ENCODE measurements around the gene TYRO3.
"Not testable (repeated sequence)": the region's sequence is repeated elsewhere in the genome, so short reads cannot be mapped to it uniquely, and the experiment has no call there.

Gene TYRO3

GRCh38 chr15:41568350-41569017 is 9.5 kb downstream of the TYRO3 start:
- no peaks in the 10 kb centered on the region for H3K9me3 ChIP-seq (ENCODE audit: insufficient read depth, low read depth, low read length)
- H3K4ac ChIP-seq (ENCODE audit: low read depth, low read length) = peak overlapping the region; percentile 73
- H2AK5ac ChIP-seq (ENCODE audit: low read length) = peak overlapping the region; percentile 93
- peaks cover 28% of the 10 kb centered on the region for H3K79me1 ChIP-seq (ENCODE audit: low read length)
- WGBS (ENCODE audit: extremely low coverage, insufficient coverage, insufficient read length) = no CpG with 5 or more reads among the region's 8 CpGs
- peak overlapping the region; percentile 94 for H4K91ac ChIP-seq (ENCODE audit: low read depth, low read length)
- H2AFZ ChIP-seq (ENCODE audit: insufficient read depth, low read length, poor library complexity) = no peak overlapping the region
- no peak for DNase-seq
- peak overlapping the region; percentile 58 for H3K4me2 ChIP-seq (ENCODE audit: low read length)
- peak overlapping the region; percentile 90 for H4K8ac ChIP-seq (ENCODE audit: low read depth, low read length)
- peak overlapping the region; percentile 93 for H3K27ac ChIP-seq (ENCODE audit: low read depth, low read length)
- no peak overlapping the region for H3K23ac ChIP-seq (ENCODE audit: low read length)
- H2BK12ac ChIP-seq (ENCODE audit: low read length) = peak overlapping the region; percentile 95
- H3K27me3 ChIP-seq (ENCODE audit: insufficient read depth, low read length) = no peaks in the 10 kb centered on the region
- H3K14ac ChIP-seq (ENCODE audit: low read length) = peak overlapping the region; percentile 91
- peaks cover 61 to 75% of the 10 kb centered on the region in 2 experiments for H3K36me3 ChIP-seq (ENCODE audit: control insufficient read depth in 1 of 2, insufficient read depth in 2 of 2, low read length in 2 of 2)
- H2BK120ac ChIP-seq (ENCODE audit: insufficient read depth, low read length, poor library complexity) = peak overlapping the region; percentile 95
- peak overlapping the region; percentile 91 for H2BK5ac ChIP-seq (ENCODE audit: low read depth, low read length, poor library complexity)
- peak overlapping the region; percentile 15 for H3K9ac ChIP-seq (ENCODE audit: low read length)
- H3K4me1 ChIP-seq (ENCODE audit: control insufficient read depth in 1 of 2, insufficient read depth in 2 of 2, low read length in 2 of 2) = peaks cover 31 to 39% of the 10 kb centered on the region in 2 experiments
- H4K12ac ChIP-seq (ENCODE audit: low read depth, low read length) = peak overlapping the region; percentile 0
- peak overlapping the region; percentile 82 for H3K18ac ChIP-seq (ENCODE audit: low read length)
- H3K79me2 ChIP-seq (ENCODE audit: control insufficient read depth, insufficient read depth, low read length, poor library complexity) = peaks cover 6% of the 10 kb centered on the region
- no peak overlapping the region for H3K4me3 ChIP-seq (ENCODE audit: low read depth, low read length)

- not testable (repeated sequence) for H3K9ac ChIP-seq (ENCODE audit: low read length); H3K4ac ChIP-seq (ENCODE audit: low read depth, low read length); H3K23ac ChIP-seq (ENCODE audit: low read length); H2AFZ ChIP-seq (ENCODE audit: insufficient read depth, low read length, poor library complexity); H4K8ac ChIP-seq (ENCODE audit: low read depth, low read length); H3K9me3 ChIP-seq (ENCODE audit: insufficient read depth, low read depth, low read length); H3K79me2 ChIP-seq (ENCODE audit: control insufficient read depth, insufficient read depth, low read length, poor library complexity); H3K4me2 ChIP-seq (ENCODE audit: low read length); H3K27me3 ChIP-seq (ENCODE audit: insufficient read depth, low read length); H3K4me3 ChIP-seq (ENCODE audit: low read depth, low read length); H3K18ac ChIP-seq (ENCODE audit: low read length); H4K12ac ChIP-seq (ENCODE audit: low read depth, low read length); DNase-seq; H3K14ac ChIP-seq (ENCODE audit: low read length); H2BK5ac ChIP-seq (ENCODE audit: low read depth, low read length, poor library complexity); H2AK5ac ChIP-seq (ENCODE audit: low read length); H3K27ac ChIP-seq (ENCODE audit: low read depth, low read length)
- no CpG with 5 or more reads among the region's 1 CpG for WGBS (ENCODE audit: extremely low coverage, insufficient coverage, insufficient read length)
- Histone ChIP-seq H2BK120ac (ENCODE audit: insufficient read depth, low read length, poor library complexity) (peak overlapping the region; percentile 95), H4K91ac (ENCODE audit: low read depth, low read length) (peak overlapping the region; percentile 93), H2BK12ac (ENCODE audit: low read length) (peak overlapping the region; percentile 95), H3K4me1 (ENCODE audit: control insufficient read depth in 1 of 2, insufficient read depth in 2 of 2, low read length in 2 of 2) (peaks cover 26 to 32% of the 10 kb centered on the region in 2 experiments), H3K79me1 (ENCODE audit: low read length) (peaks cover 29% of the 10 kb centered on the region), H3K36me3 (ENCODE audit: control insufficient read depth in 1 of 2, insufficient read depth in 2 of 2, low read length in 2 of 2) (peaks cover 63 to 76% of the 10 kb centered on the region in 2 experiments)
Observed at GRCh38 chr15:41569232-41569631, 10.2 kb downstream of the TYRO3 start.

GRCh38 chr15:41570764-41571163 is 11.8 kb downstream of the TYRO3 start:
- peaks cover 31% of the 10 kb centered on the region for H3K79me1 ChIP-seq (ENCODE audit: low read length)
- no peak overlapping the region for H2BK5ac ChIP-seq (ENCODE audit: low read depth, low read length, poor library complexity)
- H3K79me2 ChIP-seq (ENCODE audit: control insufficient read depth, insufficient read depth, low read length, poor library complexity) = peaks cover 6% of the 10 kb centered on the region
- no peak overlapping the region for H2AK5ac ChIP-seq (ENCODE audit: low read length)
- H2AFZ ChIP-seq (ENCODE audit: insufficient read depth, low read length, poor library complexity) = no peak overlapping the region
- no peak overlapping the region for H3K9ac ChIP-seq (ENCODE audit: low read length)
- WGBS (ENCODE audit: extremely low coverage, insufficient coverage, insufficient read length) = no CpG with 5 or more reads among the region's 3 CpGs
- H3K4me1 ChIP-seq (ENCODE audit: control insufficient read depth in 1 of 2, insufficient read depth in 2 of 2, low read length in 2 of 2) = peaks cover 15 to 20% of the 10 kb centered on the region in 2 experiments
- no peaks in the 10 kb centered on the region for H3K9me3 ChIP-seq (ENCODE audit: insufficient read depth, low read depth, low read length)
- no peak overlapping the region for H3K27ac ChIP-seq (ENCODE audit: low read depth, low read length)
- no peak overlapping the region for H3K14ac ChIP-seq (ENCODE audit: low read length)
- no peak for DNase-seq
- H4K8ac ChIP-seq (ENCODE audit: low read depth, low read length) = no peak overlapping the region
- H3K4ac ChIP-seq (ENCODE audit: low read depth, low read length) = no peak overlapping the region
- peaks cover 67 to 80% of the 10 kb centered on the region in 2 experiments for H3K36me3 ChIP-seq (ENCODE audit: control insufficient read depth in 1 of 2, insufficient read depth in 2 of 2, low read length in 2 of 2)
- H2BK12ac ChIP-seq (ENCODE audit: low read length) = no peak overlapping the region
- no peak overlapping the region for H3K18ac ChIP-seq (ENCODE audit: low read length)
- no peak overlapping the region for H4K12ac ChIP-seq (ENCODE audit: low read depth, low read length)
- H3K23ac ChIP-seq (ENCODE audit: low read length) = no peak overlapping the region
- no peak overlapping the region for H2BK120ac ChIP-seq (ENCODE audit: insufficient read depth, low read length, poor library complexity)
- no peak overlapping the region for H4K91ac ChIP-seq (ENCODE audit: low read depth, low read length)
- no peak overlapping the region for H3K4me3 ChIP-seq (ENCODE audit: low read depth, low read length)
- no peaks in the 10 kb centered on the region for H3K27me3 ChIP-seq (ENCODE audit: insufficient read depth, low read length)
- no peak overlapping the region for H3K4me2 ChIP-seq (ENCODE audit: low read length)

- Histone ChIP-seq H2AFZ (ENCODE audit: insufficient read depth, low read length, poor library complexity) (no peak overlapping the region), H4K8ac (ENCODE audit: low read depth, low read length) (no peak overlapping the region), H3K27ac (ENCODE audit: low read depth, low read length) (no peak overlapping the region), H3K4me3 (ENCODE audit: low read depth, low read length) (no peak overlapping the region), H3K4ac (ENCODE audit: low read depth, low read length) (no peak overlapping the region), H3K79me2 (ENCODE audit: control insufficient read depth, insufficient read depth, low read length, poor library complexity) (peaks cover 6% of the 10 kb centered on the region), H2BK12ac (ENCODE audit: low read length) (no peak overlapping the region), H3K9me3 (ENCODE audit: insufficient read depth, low read depth, low read length) (no peaks in the 10 kb centered on the region), H3K4me2 (ENCODE audit: low read length) (no peak overlapping the region), H4K91ac (ENCODE audit: low read depth, low read length) (peak overlapping the region; percentile 30), H2AK5ac (ENCODE audit: low read length) (no peak overlapping the region), H3K9ac (ENCODE audit: low read length) (no peak overlapping the region), H3K4me1 (ENCODE audit: control insufficient read depth in 1 of 2, insufficient read depth in 2 of 2, low read length in 2 of 2) (peaks cover 15 to 16% of the 10 kb centered on the region in 2 experiments), H2BK5ac (ENCODE audit: low read depth, low read length, poor library complexity) (no peak overlapping the region), H4K12ac (ENCODE audit: low read depth, low read length) (no peak overlapping the region), H3K36me3 (ENCODE audit: control insufficient read depth in 1 of 2, insufficient read depth in 2 of 2, low read length in 2 of 2) (peaks cover 64 to 77% of the 10 kb centered on the region in 2 experiments), H3K23ac (ENCODE audit: low read length) (no peak overlapping the region), H3K27me3 (ENCODE audit: insufficient read depth, low read length) (no peaks in the 10 kb centered on the region), H2BK120ac (ENCODE audit: insufficient read depth, low read length, poor library complexity) (no peak overlapping the region), H3K18ac (ENCODE audit: low read length) (no peak overlapping the region), H3K14ac (ENCODE audit: low read length) (no peak overlapping the region), H3K79me1 (ENCODE audit: low read length) (peaks cover 28% of the 10 kb centered on the region)
- DNase-seq = peak in 1 of 2 donors; percentile 21
- no CpG with 5 or more reads among the region's 3 CpGs for WGBS (ENCODE audit: extremely low coverage, insufficient coverage, insufficient read length)
Observed at GRCh38 chr15:41571948-41572347, 12.9 kb downstream of the TYRO3 start.
